ENCODE data around the gene ARHGAP8. TPM values are rescaled to one million over a fixed set of nuclear protein-coding genes. Genes with fewer than 3 reads are reported as not detected.

ARHGAP8 gene
- total RNA-seq (2014; rRNA removed), result not detected in 2 replicates
- polyA plus RNA-seq (2012), result not detected

GRCh38 chr22:44752285-44753188 lies at the start of gene ARHGAP8:
Gene ARHGAP8 (plus strand): TSS chr22:44752575. CDS start chr22:44786528, 33,953 bp downstream.
- DNase-seq (ENCODE audit: low read depth), result no peak

- DNase-seq (ENCODE audit: low read depth), result no peak
Observed at GRCh38 chr22:44703255-44703870, 49.0 kb upstream of the ARHGAP8 start.

DNA sequence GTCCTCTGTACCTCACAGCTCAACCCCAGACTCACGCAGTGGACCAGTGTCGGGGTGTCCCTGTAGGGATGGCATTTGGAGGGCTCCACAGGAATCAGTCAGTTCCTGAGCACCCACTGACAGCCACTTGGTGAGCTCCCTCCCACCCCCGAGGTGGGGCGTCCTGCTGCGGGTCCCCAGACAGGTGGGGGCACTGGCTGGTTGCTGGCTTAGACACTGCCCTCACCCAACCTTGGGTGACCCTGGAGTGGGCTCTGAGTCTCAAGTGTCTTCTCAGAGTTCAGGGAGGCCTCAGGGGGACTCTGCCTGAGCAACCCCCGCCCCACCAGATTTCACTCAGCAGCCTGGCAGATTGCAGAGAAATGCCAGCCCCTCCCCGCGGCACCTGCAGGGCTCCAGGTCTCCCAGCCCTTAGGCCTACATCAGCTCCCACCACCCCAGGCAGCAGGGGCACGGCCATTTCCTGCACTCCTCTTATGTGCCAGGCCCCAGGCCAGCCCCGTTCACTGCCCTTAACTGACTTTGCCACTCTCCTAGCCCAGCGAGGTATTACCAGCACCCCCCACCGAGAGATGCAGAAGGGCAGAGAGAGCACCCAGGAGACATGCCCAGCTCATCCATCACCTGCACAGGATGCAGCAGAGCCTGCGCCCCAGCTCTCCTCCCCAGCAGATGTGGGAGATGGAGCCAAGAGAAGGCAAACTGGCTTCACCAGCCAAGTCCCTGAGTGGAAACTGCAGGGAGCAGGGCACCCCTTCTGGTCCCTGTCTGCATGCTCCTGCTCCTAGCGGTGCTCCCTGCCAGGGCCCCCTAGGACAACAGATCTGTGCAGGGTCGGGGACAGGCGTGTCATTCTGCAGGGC lies 48.0 kb upstream of the ARHGAP8 start:
- no peak for DNase-seq (ENCODE audit: low read depth)

DNA sequence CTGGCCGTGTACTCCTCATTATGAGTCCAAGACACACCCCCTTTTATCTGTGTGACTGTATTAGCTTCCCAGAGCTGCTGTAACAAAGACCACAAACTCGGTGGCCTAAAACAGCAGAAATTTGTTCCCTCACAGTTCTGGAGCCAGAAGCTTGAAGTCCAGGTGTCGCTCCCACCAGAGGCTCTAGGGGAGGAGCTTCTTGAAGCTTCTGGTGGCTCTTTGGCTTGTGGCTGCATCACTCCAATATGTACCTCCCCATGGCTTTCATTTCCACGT lies 47.4 kb upstream of the ARHGAP8 start:
- no peak for DNase-seq (ENCODE audit: low read depth)

- DNase-seq (ENCODE audit: low read depth), result no peak
Observed at GRCh38 chr22:44706488-44706887, 45.9 kb upstream of the ARHGAP8 start.

GRCh38 chr22:44707178-44707577 lies 45.2 kb upstream of the ARHGAP8 start:
- DNase-seq (ENCODE audit: low read depth), result no peak

DNA sequence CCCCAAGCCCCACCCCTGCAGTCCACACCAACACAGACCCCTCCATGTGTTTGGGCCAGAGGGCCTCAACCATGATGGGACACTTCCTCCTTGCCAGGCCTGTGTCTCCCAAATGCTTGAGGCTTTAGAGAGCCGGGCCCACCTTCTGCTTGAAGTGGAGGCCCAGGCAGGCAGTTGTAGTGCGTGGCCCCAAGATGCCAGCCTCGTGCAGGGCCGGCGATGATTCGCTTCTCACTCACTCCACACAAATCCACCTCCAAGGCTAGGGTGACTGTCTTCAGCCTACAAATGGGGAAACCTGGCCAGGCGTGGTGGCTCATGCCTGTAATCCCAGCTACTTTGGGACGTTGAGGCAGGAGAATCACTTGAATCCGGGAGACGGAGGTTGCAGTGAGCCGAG lies 44.6 kb upstream of the ARHGAP8 start:
- no peak for DNase-seq (ENCODE audit: low read depth)

GRCh38 chr22:44709881-44710392 lies 42.4 kb upstream of the ARHGAP8 start:
- DNase-seq (ENCODE audit: low read depth), result no peak

DNA sequence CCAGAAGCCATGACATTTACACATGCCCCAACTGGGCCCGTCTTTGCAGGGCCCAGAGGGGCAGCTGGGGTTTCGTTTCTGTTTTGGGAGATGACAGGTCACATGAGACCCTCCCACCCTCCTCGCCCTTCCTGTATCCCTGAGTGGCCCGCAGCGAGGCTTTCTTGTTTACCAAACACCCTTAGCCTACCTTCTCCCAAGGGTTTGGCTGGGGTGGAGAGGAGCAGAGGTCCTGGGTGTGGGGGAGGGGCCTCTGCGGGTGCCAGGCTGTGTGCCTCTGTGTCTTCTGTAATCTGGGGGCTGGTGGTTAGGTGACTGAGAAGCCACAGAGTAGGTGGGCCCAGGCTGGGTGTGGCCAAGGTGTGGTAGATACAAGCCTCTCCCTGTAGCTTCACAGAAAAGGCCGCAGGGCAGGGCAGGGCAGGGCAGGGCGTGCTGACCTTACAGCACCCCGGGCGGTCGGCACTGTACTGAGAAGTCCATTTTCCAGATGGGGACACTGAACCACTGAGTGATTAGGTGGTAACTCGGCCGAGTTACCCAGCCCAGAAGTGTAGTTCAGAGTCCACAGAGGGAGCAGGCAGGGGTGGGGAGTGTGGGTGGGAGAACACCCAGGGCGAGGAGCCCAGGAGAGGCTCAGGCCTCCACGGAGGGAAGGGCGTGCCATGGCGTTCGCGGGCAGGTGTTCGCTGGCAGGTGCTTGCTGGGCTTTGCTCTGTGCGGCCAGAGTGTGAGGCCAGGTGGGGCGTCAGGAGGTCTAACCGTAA lies 41.7 kb upstream of the ARHGAP8 start:
- DNase-seq (ENCODE audit: low read depth), result no peak

- no peak for DNase-seq (ENCODE audit: low read depth)
Observed at GRCh38 chr22:44711241-44711560, 41.2 kb upstream of the ARHGAP8 start.

DNA sequence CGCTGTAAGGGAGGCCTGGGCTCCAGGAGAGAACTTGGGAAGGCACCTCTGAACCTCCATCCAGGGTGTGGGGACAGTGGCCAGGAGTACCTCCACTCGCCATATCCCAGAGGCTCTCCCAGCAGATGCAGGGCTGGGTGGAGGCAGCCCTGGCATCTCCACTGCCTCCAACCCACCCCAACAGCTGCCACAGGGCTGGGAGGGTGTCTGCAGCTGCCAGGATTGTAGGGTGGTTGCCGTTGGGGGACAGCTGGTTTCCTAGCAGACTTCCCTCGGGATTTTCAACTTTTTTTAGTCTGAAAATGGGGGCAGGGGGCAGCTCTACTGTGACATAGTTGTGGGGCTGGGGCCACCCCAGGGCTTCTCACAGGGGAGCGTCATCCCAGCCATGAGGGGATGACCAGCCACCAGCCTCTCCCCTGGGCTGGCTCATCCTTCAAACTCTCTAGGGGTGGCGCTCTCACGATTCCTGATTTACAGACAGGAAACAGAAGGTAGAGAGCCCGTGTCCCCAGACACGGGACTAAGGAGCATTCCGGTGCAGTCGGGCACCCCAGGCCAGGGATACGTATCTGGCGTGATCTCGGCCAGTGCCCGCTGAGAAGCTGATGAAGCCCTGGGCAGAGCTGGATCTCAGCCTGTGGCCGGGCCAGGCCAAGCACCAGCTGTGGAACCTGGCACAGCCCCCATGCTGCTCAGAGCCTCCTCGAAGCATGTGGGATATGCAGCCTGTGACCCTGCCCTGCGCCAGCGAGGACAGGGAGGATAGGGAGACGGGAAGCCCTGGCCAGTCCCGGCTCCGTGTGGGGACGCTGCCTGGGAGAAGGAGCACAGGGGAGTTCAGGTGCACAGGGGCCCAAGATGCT lies 40.5 kb upstream of the ARHGAP8 start:
- peak; percentile 82 for DNase-seq (ENCODE audit: low read depth)

- DNase-seq (ENCODE audit: low read depth), result no peak
Observed at GRCh38 chr22:44712962-44713361, 39.4 kb upstream of the ARHGAP8 start.

DNA sequence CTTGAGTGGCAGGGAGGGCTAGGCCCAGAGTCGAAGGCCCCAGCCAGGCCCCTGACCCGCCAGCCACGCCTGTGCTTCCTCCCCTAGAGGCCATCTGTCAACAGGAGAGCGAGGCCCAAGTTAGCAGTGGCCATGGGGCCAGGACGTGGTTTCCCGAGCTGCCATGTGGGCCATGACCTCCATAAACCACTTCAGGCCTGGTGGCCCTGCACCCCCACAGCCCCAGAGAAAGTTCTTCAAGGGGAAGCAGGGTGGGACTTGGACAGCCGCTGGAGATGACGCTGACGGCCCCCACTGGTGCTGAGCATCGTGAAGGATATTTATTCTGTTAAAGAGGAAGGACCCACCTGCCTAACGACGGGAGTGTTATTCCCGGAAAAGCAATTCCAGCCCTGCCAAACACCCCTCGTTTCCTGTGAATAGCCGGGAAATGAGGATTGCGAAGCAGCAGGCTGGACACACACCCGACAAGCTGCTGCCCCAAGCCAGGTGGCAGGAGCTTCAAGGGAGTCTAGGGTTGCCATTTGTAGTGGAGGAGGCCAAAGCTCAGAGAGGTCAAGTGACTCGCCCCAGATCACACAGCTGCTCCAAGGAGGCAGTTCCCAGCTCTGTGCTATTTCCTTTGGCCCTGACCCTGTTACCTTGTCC lies 37.5 kb upstream of the ARHGAP8 start:
- DNase-seq (ENCODE audit: low read depth), result peak; percentile 41

DNA sequence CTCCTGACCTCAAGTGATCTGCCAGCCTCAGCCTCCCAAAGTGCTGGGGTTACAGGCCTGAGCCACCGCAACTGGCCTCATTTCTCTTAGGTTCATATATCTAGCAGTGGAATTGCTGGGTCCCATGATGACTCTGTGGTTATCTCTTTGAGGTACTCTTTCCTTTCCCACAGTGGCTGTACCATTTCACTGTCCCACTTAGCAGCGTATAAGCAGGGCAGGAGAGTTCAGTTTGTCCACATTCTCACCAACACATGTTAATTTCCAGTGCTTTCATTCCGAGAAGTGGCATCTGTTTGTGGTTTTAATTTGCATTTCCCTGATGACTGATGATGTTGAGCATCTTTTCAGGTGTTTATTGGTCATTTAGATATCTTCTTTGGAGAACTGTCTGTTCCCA lies 34.0 kb upstream of the ARHGAP8 start:
- no peak for DNase-seq (ENCODE audit: low read depth)

- no peak for DNase-seq (ENCODE audit: low read depth)
Observed at GRCh38 chr22:44719586-44720368, 32.6 kb upstream of the ARHGAP8 start.

GRCh38 chr22:44721213-44721612 lies 31.2 kb upstream of the ARHGAP8 start:
- DNase-seq (ENCODE audit: low read depth), result no peak

DNA sequence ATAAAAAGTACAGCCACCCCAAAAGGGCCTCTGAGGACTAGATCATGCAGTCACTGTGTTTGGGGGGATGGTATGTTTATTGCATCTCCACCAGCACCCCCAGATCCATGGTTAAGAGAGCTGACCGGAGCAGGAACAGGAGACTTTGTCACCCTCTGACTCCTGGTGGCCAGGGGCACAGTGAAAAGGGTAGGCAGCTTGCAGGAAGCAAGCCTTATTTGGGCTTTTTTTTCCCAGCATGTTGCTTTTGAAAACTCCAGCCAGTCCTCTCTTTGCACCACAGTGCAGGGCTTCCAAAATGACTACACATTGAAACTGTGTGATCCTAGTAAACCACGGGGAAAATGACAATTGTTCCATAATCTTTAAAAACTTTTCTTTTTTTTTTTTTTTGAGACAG lies 29.8 kb upstream of the ARHGAP8 start:
- DNase-seq (ENCODE audit: low read depth), result no peak

GRCh38 chr22:44723801-44724200 lies 28.6 kb upstream of the ARHGAP8 start:
- peak; percentile 40 for DNase-seq (ENCODE audit: low read depth)

DNA sequence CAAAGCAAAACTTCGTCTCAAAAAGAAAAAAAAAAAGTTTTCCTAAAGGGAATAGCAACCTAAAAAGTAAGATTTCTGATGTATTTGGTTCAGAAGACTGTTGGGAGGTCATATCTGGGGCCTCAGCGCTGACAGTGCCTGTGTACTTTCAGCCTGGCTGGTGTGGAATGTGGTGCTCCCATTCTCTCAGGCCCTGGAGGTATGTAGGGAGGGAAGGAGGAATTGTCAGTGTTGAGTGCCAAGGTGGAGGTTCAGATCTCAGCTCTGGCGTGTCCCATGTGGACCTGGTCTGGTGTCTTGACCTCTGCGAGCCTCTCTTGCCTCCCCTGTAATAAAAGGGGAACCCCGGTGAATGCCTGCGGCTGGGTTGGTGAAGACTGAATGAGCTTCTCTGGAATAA lies 28.0 kb upstream of the ARHGAP8 start:
- no peak for DNase-seq (ENCODE audit: low read depth)
